HepG2 (cell line): ENCODE results near the gene CBL. TPM values are rescaled to one million over a fixed set of nuclear protein-coding genes. Genes with fewer than 3 reads are reported as not detected.

Experiments
- ATAC-seq: fragments of 200-7000 bp; cut with Tn5 transposase; 3 replicates; pipeline ENCODE4 v1.9.1; 2020; ENCODE audit warnings: mild to moderate bottlenecking, moderate library complexity
- BruUV-seq: library from RNA; stranded (reverse); fragments of 400-500 nt; replicated peaks from 2 replicates; lab custom pipeline; 2021; lab: Mats Ljungman, UMichigan
- CTCF ChIA-PET: fragments of 300-600 bp; formaldehyde crosslinking; extraction: SDS; loops from one replicate; lab custom pipeline; 2021; ENCODE audit warnings: low total read pairs, inconsistent platforms, low intra/inter-chr PET ratio; lab: Yijun Ruan, JAX
- POLR2A ChIA-PET: fragments of 350-600 bp; sonication (Branson Sonifier 250); formaldehyde crosslinking; loops from one replicate; lab custom pipeline; 2020; ENCODE audit warnings: antibody characterized with exemption, inconsistent platforms; lab: Yijun Ruan, JAX
- DNase-seq: peaks from one replicate; pipeline ENCODE4 v3.0.0-alpha.2; 2015; ENCODE audit warnings: low spot score
- FAIRE-seq: peaks from 3 replicates; lab custom pipeline; 2011; peaks lifted over from hg19 to GRCh38; lab: Jason Lieb, UNC
- H2AFZ ChIP-seq: one replicate; pipeline ENCODE4 v1.6.1; 2011; ENCODE audit warnings: low read length, inconsistent platforms
- H3K27ac ChIP-seq: fragments of 300-600 bp; 3 replicates; pipeline ENCODE4 v1.8.0; 2011; ENCODE audit warnings: mixed run types, mild to moderate bottlenecking, mixed read lengths, low read length, inconsistent platforms; ENCODE audit not compliant: insufficient read depth; ENCODE audit errors: extremely low read length
- H3K27me3 ChIP-seq, 2 experiments: fragments of 200-600 bp in 1 of 2; 2 replicates in 1 of 2; 3 replicates in 1 of 2; pipeline versions ENCODE4 v1.6.0 to v1.8.0; 2011; ENCODE audit warnings: low read length in 2 of 2, mild to moderate bottlenecking in 2 of 2, moderate library complexity in 2 of 2, inconsistent platforms in 1 of 2; ENCODE audit not compliant: insufficient read depth in 2 of 2, control insufficient read depth in 1 of 2
- H3K36me3 ChIP-seq, 2 experiments: fragments of 200-600 bp in 1 of 2; replicated peaks in 1 of 2; 2 replicates in 1 of 2; 3 replicates in 1 of 2; pipeline versions ENCODE4 v1.5.1 to v1.8.0; 2011; ENCODE audit warnings: low read length in 2 of 2, inconsistent platforms in 1 of 2; ENCODE audit not compliant: insufficient read depth in 2 of 2, control insufficient read depth in 1 of 2
- H3K4me1 ChIP-seq: 2 replicates; pipeline ENCODE4 v1.5.1; 2012; ENCODE audit warnings: low read length, inconsistent platforms; ENCODE audit not compliant: insufficient read depth
- H3K4me2 ChIP-seq: 2 replicates; pipeline ENCODE4 v1.6.0; 2011; ENCODE audit warnings: low read depth, low read length, inconsistent platforms
- H3K4me3 ChIP-seq, 3 experiments: fragments of 200-600 bp in 1 of 3; sonication (generic), shearing (Covaris generic) in 1 of 3; replicated peaks in 1 of 3; 2 replicates each; pipeline ENCODE4 v1.5.1; 2011 to 2016; ENCODE audit warnings: low read length in 3 of 3, inconsistent platforms in 2 of 3, low read depth in 2 of 3, mild to moderate bottlenecking in 2 of 3, control low read depth in 1 of 3, mixed read lengths in 1 of 3; ENCODE audit not compliant: insufficient read depth in 1 of 3
- H3K79me2 ChIP-seq: one replicate; pipeline ENCODE4 v1.6.1; 2011; ENCODE audit warnings: low read length, inconsistent platforms; ENCODE audit not compliant: insufficient read depth
- H3K9ac ChIP-seq: 2 replicates; pipeline ENCODE4 v1.6.0; 2011; ENCODE audit warnings: mild to moderate bottlenecking, low read depth, low read length, inconsistent platforms; ENCODE audit not compliant: insufficient read depth
- H3K9me3 ChIP-seq: 2 replicates; pipeline ENCODE4 v1.5.1; 2012; ENCODE audit warnings: mild to moderate bottlenecking, low read length
- H4K20me1 ChIP-seq: 2 replicates; pipeline ENCODE4 v1.6.0; 2011; ENCODE audit warnings: inconsistent platforms, mild to moderate bottlenecking, low read length, moderate library complexity; ENCODE audit not compliant: insufficient read depth
- FUBP1 ChIP-seq: sonication (generic); formaldehyde crosslinking; IDR thresholded peaks from 2 replicates; pipeline ENCODE4 v1.5.1; 2020; ENCODE audit warnings: missing genetic modification reagents, mild to moderate bottlenecking, borderline replicate concordance
- GFI1 ChIP-seq: sonication (generic); formaldehyde crosslinking; IDR thresholded peaks from 2 replicates; pipeline ENCODE4 v1.5.0; 2020; ENCODE audit warnings: missing genetic modification reagents, mild to moderate bottlenecking, borderline replicate concordance
- SYNCRIP ChIP-seq: fragments of 200-400 bp; formaldehyde crosslinking; IDR thresholded peaks from 2 replicates; pipeline ENCODE4 v1.6.1; 2018; ENCODE audit warnings: mild to moderate bottlenecking, low read depth, low read length; ENCODE audit not compliant: insufficient read depth
- YY1 ChIP-seq: IDR thresholded peaks from 2 replicates; pipeline ENCODE4 v1.6.1; 2011; ENCODE audit warnings: low read length, low read depth, moderate library complexity, mild to moderate bottlenecking; ENCODE audit not compliant: insufficient read depth, insufficient replicate concordance
- ZNF34 ChIP-seq: sonication (generic); formaldehyde crosslinking; IDR thresholded peaks from 2 replicates; pipeline ENCODE4 v1.4.0; 2020; ENCODE audit warnings: mild to moderate bottlenecking, missing genetic modification reagents, borderline replicate concordance
- ZNF598 ChIP-seq: sonication (generic); formaldehyde crosslinking; IDR thresholded peaks from 2 replicates; pipeline ENCODE4 v1.5.1; 2020; ENCODE audit warnings: mild to moderate bottlenecking, missing genetic modification reagents, borderline replicate concordance
- ZNF790 ChIP-seq: sonication (generic); formaldehyde crosslinking; IDR thresholded peaks from 2 replicates; pipeline ENCODE4 v1.8.0; 2022; ENCODE audit warnings: missing genetic modification reagents, mild to moderate bottlenecking, borderline replicate concordance
- ZSCAN30 ChIP-seq: sonication (generic); formaldehyde crosslinking; IDR thresholded peaks from 2 replicates; pipeline ENCODE4 v1.5.0; 2020; ENCODE audit warnings: mild to moderate bottlenecking, missing genetic modification reagents
- WGBS: methylation state at CpG from one replicate; pipeline ENCODE4 v1.1.6; 2017; ENCODE audit warnings: low lambda C conversion rate; 5-methylcytosine and 5-hydroxymethylcytosine counted together
- in situ Hi-C: cut with HindIII; loops from 2 replicates; pipeline ENCODE4 v1.10.0; 2017; ENCODE audit warnings: low pct_unique_long_range_greater_than_20kb; ENCODE audit not compliant: extremely low pct_ligation_motif_present
- intact Hi-C: fragments of 100-400 bp; cut with micrococcal nuclease; formaldehyde crosslinking; loops from one replicate; pipeline ENCODE4 v1.10.0; 2022; ENCODE audit not compliant: unreplicated experiment
- polyA plus RNA-seq, 8 experiments: library from polyadenylated mRNA; depleted of rRNA in 3 of 8; stranded (reverse) in 7 of 8; unstranded in 1 of 8; fragments of >200 nt; fragmentation: Illumina TruSeq in 4 of 8; extraction: Trizol in 4 of 8; gene quantifications; 2 replicates each; pipeline versions ENCODE4 v1.2.1 to v1.2.3, GENCODE V29; 2011 to 2016; ENCODE audit warnings: low read depth in 4 of 8, missing spikeins in 1 of 8, mixed read lengths in 1 of 8; ENCODE audit not compliant: insufficient read depth in 1 of 8
- total RNA-seq, 5 experiments: library from RNA; depleted of rRNA; stranded (reverse); fragments of >200 nt; fragmentation: Illumina TruSeq; extraction: Trizol; gene quantifications; 2 replicates each; pipeline ENCODE4 v1.2.3, GENCODE V29; 2016; ENCODE audit warnings: low read depth in 1 of 5

CBL gene
- total and polyA plus RNA-seq, 2 of the 13 experiments (the other 11 are each of a cell fraction or from before 2014, with no cell fraction given), result 6.6 to 7.4 TPM

GRCh38 chr11:119222308-119222707 is 16.2 kb downstream of the CBL start:
- DNase-seq, result no peak
- TF ChIP-seq GFI1 (CRISPR knock-in tag) (no peak), FUBP1 (no peak), ZNF598 (no peak), ZNF790 (CRISPR knock-in tag) (no peak), ZSCAN30 (CRISPR knock-in tag) (no peak), ZNF34 (CRISPR knock-in tag) (no peak), YY1 (peak; percentile 41)
- POLR2A ChIA-PET, result no interaction called here
- FAIRE-seq, result no peak
- ATAC-seq, result no peak
- CTCF ChIA-PET, result no interaction called here
- intact Hi-C loops, result no loop called here
- no peak overlapping the region for H3K4me3 ChIP-seq
- WGBS, result 47% methylated on average over 2 of the region's 2 CpGs
- no TSS peak for BruUV-seq
- in situ Hi-C loops, result no loop called here
- H3K36me3 ChIP-seq, result no peaks in the 10 kb centered on the region
- no peak overlapping the region for H3K27ac ChIP-seq
- no peaks in the 10 kb centered on the region for H4K20me1 ChIP-seq
- H3K4me1 ChIP-seq, result no peaks in the 10 kb centered on the region
- no peak overlapping the region for H3K9ac ChIP-seq
- no peak overlapping the region for H2AFZ ChIP-seq
- no peaks in the 10 kb centered on the region for H3K9me3 ChIP-seq
- no peaks in the 10 kb centered on the region for H3K27me3 ChIP-seq
- no peak overlapping the region for H3K4me2 ChIP-seq
- peaks cover 4% of the 10 kb centered on the region for H3K79me2 ChIP-seq

DNA sequence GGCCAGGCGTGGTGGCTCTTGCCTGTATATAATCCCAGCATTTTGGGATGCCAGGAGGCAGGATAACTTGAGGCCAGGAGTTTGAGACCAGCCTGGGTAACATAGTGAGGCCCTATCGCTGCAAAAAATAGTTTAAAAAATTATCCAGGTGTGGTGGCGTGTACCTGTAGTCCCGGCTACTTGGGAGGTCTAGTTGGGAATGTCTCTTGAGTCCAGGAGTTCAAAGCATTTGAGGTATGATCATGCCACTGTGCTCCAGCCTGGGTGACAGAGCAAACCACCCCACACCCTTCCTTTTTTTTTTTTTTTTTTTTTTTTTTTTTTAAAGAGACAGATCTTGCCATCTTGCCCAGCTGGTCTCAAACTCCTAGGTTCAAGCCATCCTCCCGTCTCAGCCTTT is 16.8 kb downstream of the CBL start:
- Histone ChIP-seq H3K9me3 (no peaks in the 10 kb centered on the region), H3K27me3 (no peaks in the 10 kb centered on the region), H2AFZ (no peak overlapping the region), H3K4me3 (no peak overlapping the region), H3K36me3 (no peaks in the 10 kb centered on the region), H4K20me1 (no peaks in the 10 kb centered on the region), H3K27ac (no peak overlapping the region), H3K9ac (no peak overlapping the region), H3K79me2 (peaks cover 4% of the 10 kb centered on the region), H3K4me2 (no peak overlapping the region), H3K4me1 (no peaks in the 10 kb centered on the region)
- FAIRE-seq, result no peak
- in situ Hi-C loops (no loop called here), intact Hi-C loops (no loop called here)
- ChIA-PET POLR2A (no interaction called here), CTCF (no interaction called here)
- no TSS peak for BruUV-seq
- 95% methylated on average over 5 of the region's 5 CpGs for WGBS
- ATAC-seq, result no peak
- DNase-seq, result no peak
- no peak for TF ChIP-seq SYNCRIP
